Memory B cell (primary cell): Measurements from ENCODE around the gene SLC1A1.

ENCODE experiments used
- ATAC-seq: fragments of 150-1000 bp; cut with Tn5 transposase; 2 replicates; pipeline ENCODE4 v1.10.0; 2021; ENCODE audit warnings: low read depth, mild to moderate bottlenecking, moderate library complexity
- DNase-seq, 2 donors: peaks; one replicate each; pipeline ENCODE4 v3.0.0; 2022; ENCODE audit warnings: low spot score in 2 of 2
- H3K27ac Mint-ChIP-seq: one replicate; pipeline ENCODE4 v1.8.0; 2022; ENCODE audit warnings: mild to moderate bottlenecking, moderate library complexity, mixed read lengths
- H3K27me3 Mint-ChIP-seq: one replicate; pipeline ENCODE4 v1.8.0; 2022; ENCODE audit warnings: mixed read lengths
- H3K36me3 Mint-ChIP-seq: one replicate; pipeline ENCODE4 v1.8.0; 2022; ENCODE audit warnings: mild to moderate bottlenecking, mixed read lengths
- H3K4me1 Mint-ChIP-seq: one replicate; pipeline ENCODE4 v1.8.0; 2022; ENCODE audit warnings: mixed read lengths
- H3K4me3 Mint-ChIP-seq: one replicate; pipeline ENCODE4 v1.8.0; 2022; ENCODE audit warnings: mild to moderate bottlenecking, moderate library complexity, mixed read lengths
- H3K9me3 Mint-ChIP-seq: one replicate; pipeline ENCODE4 v1.8.0; 2022; ENCODE audit warnings: mixed read lengths

Gene SLC1A1

GRCh38 chr9:4489919-4490704 lies at the start of gene SLC1A1:
Gene SLC1A1 (plus strand): TSS chr9:4490468. CDS start chr9:4490680, 212 bp downstream.
- DNase-seq (no peak), ATAC-seq (peak; percentile 48)
- Mint-ChIP-seq H3K4me3 (peak within 1 kb of the TSS; percentile 77), H3K4me1 (peaks cover 10% of the 10 kb centered on the region), H3K9me3 (no peaks in the 10 kb centered on the region), H3K27me3 (peaks cover 9% of the 10 kb centered on the region), H3K36me3 (no peaks in the 10 kb centered on the region), H3K27ac (no peak within 1 kb of the TSS)

DNA sequence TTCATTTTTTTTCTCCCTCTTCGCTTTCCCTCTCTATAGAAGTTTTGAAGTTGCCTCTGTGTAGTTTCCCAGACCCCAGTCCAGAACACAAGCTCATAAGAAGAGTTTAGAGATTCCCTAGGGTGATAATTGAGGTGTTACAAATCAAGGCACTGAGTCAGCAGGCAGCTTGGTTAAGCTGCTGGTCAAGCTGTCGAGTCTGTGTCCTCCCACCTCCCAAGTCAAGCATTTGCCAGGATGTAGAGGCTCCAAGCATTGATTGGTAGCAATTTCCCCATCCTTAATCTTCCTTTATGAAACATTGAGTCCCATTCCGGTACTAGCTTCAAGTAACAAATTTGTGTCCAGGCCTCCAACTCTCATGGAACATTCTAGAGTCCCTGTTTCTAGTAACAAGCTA lies 47.5 kb upstream of the SLC1A1 start:
- Mint-ChIP-seq H3K4me3 (no peak overlapping the region), H3K36me3 (no peaks in the 10 kb centered on the region), H3K4me1 (no peaks in the 10 kb centered on the region), H3K9me3 (peaks cover 5% of the 10 kb centered on the region), H3K27ac (no peak overlapping the region), H3K27me3 (peaks cover 14% of the 10 kb centered on the region)
- DNase-seq (no peak), ATAC-seq (no peak)

DNA sequence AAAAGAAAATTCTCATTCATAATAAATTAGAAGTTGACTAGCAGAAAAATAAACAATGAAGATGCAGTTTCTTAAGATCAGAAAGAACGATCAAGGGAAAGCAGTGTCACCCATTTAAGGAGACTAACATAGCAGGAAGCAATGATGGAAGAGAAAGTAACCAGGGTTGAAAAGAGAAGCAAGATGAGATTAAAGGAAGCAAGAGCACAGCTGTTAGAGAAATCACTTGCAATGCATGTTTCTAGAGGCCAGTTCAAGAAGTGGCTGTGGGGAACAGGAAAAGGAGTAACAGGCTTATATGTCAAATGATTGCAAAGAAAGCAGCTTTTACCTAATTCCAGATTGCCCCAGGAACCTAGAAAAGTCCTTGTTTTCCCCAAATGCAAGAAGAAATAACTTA lies 46.8 kb upstream of the SLC1A1 start:
- no peaks in the 10 kb centered on the region for H3K36me3 Mint-ChIP-seq
- peaks cover 20% of the 10 kb centered on the region for H3K27me3 Mint-ChIP-seq
- ATAC-seq, result no peak
- H3K27ac Mint-ChIP-seq, result no peak overlapping the region
- H3K4me3 Mint-ChIP-seq, result no peak overlapping the region
- H3K4me1 Mint-ChIP-seq, result no peaks in the 10 kb centered on the region
- DNase-seq, result no peak
- H3K9me3 Mint-ChIP-seq, result peaks cover 7% of the 10 kb centered on the region

GRCh38 chr9:4461437-4461836 lies 28.8 kb upstream of the SLC1A1 start:
- Mint-ChIP-seq H3K4me1 (peaks cover 8% of the 10 kb centered on the region), H3K27me3 (peaks cover 13% of the 10 kb centered on the region), H3K4me3 (no peak overlapping the region), H3K9me3 (peaks cover 4% of the 10 kb centered on the region), H3K27ac (no peak overlapping the region), H3K36me3 (peaks cover 3% of the 10 kb centered on the region)
- no peak for DNase-seq
- ATAC-seq, result no peak

- H3K4me3 Mint-ChIP-seq, result no peak overlapping the region
- no peak overlapping the region for H3K27ac Mint-ChIP-seq
- DNase-seq, result no peak
- H3K27me3 Mint-ChIP-seq, result peaks cover 12% of the 10 kb centered on the region
- peaks cover 5% of the 10 kb centered on the region for H3K4me1 Mint-ChIP-seq
- H3K36me3 Mint-ChIP-seq, result peaks cover 3% of the 10 kb centered on the region
- ATAC-seq, result no peak
- H3K9me3 Mint-ChIP-seq, result peaks cover 4% of the 10 kb centered on the region
These were observed 26.4 kb upstream of the SLC1A1 start for GRCh38 chr9:4463824-4464223.

DNA sequence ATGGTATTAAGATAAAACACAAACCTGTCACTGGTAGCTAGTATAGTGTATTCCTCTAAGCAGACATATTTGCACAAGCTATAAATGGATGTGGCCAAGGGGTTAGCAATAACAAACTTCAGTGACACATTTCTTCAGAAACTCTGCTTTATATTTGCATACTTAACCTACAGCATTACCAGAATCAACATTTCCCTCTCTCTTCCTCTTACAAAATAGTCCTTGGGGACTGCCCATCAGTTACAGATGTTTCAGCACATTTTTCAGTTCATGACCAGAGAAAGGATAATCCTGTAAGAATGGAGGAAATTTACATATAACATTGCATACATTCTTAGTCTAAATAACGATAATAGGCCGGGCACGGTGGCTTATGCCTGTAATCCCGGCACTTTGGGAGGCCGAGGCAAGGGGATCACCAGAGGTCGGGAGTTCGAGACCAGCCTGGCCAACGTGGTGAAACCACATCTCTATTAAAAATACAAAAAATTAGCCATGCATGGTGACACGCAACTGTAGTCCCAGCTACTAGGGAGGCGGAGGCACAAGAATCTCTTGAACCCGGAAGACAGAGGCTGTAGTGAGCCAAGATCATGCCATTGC lies 25.3 kb upstream of the SLC1A1 start:
- ATAC-seq (peak; percentile 77), DNase-seq (no peak)
- Mint-ChIP-seq H3K36me3 (no peaks in the 10 kb centered on the region), H3K27ac (no peak overlapping the region), H3K4me1 (peaks cover 5% of the 10 kb centered on the region), H3K27me3 (peaks cover 7% of the 10 kb centered on the region), H3K4me3 (peak overlapping the region; percentile 37), H3K9me3 (peaks cover 5% of the 10 kb centered on the region)

GRCh38 chr9:4465910-4466309 lies 24.4 kb upstream of the SLC1A1 start:
- Mint-ChIP-seq H3K27me3 (peaks cover 7% of the 10 kb centered on the region), H3K27ac (no peak overlapping the region), H3K36me3 (no peaks in the 10 kb centered on the region), H3K9me3 (peaks cover 5% of the 10 kb centered on the region), H3K4me1 (peaks cover 5% of the 10 kb centered on the region), H3K4me3 (no peak overlapping the region)
- no peak for DNase-seq
- no peak for ATAC-seq

DNA sequence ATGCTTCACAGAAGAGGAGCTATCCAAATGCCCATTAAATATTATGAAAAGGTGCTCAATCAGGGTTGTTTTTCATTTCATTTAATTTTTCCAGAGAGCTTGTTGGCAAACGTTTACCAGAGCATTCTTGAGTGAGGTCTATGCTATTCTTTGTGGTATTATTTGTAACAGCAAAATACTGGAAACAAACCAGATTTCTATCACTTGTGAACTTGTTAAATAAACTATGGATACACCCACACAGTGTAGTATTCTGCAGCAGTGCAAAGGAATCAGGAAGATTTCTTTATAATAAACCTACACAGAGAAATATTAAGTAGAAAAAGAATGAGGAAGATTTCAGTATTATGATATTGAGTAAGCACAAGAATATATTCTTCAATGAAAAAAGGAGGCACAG lies 15.0 kb upstream of the SLC1A1 start:
- ATAC-seq, result no peak

GRCh38 chr9:4486176-4486575 lies 4.1 kb upstream of the SLC1A1 start:
- H3K4me1 Mint-ChIP-seq, result peaks cover 8% of the 10 kb centered on the region

More for the DNA sequence above, 15.0 kb upstream of the SLC1A1 start:
- peaks cover 7% of the 10 kb centered on the region for H3K9me3 Mint-ChIP-seq
- H3K4me3 Mint-ChIP-seq, result no peak overlapping the region
- DNase-seq, result no peak
- no peak overlapping the region for H3K27ac Mint-ChIP-seq
- no peaks in the 10 kb centered on the region for H3K36me3 Mint-ChIP-seq
- H3K4me1 Mint-ChIP-seq, result no peaks in the 10 kb centered on the region
- H3K27me3 Mint-ChIP-seq, result peaks cover 5% of the 10 kb centered on the region

DNA sequence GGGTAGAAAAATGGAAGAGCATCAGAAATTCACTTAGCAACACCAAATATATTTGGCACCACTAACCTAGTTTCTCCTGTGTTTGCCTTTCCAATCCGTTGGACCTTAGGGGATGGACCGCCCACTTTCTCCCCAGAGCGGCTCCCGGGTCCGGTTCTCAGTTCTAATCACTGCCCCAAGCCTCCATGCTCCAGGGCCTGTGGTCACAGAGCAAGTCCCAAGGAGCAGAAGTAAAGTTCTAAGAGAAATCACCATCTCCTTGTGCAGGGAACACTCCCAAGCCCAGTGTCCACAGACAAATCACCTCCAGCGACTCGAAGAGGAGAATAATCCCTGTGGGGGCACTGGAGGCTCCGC lies 728 bp upstream of the SLC1A1 start:
- H3K36me3 Mint-ChIP-seq, result no peaks in the 10 kb centered on the region
- H3K4me1 Mint-ChIP-seq, result peaks cover 10% of the 10 kb centered on the region
- H3K9me3 Mint-ChIP-seq, result no peaks in the 10 kb centered on the region
- H3K27ac Mint-ChIP-seq, result no peak overlapping the region
- DNase-seq, result no peak
- peak overlapping the region; percentile 77 for H3K4me3 Mint-ChIP-seq
- H3K27me3 Mint-ChIP-seq, result peaks cover 9% of the 10 kb centered on the region
- no peak for ATAC-seq

More at GRCh38 chr9:4486176-4486575, 4.1 kb upstream of the SLC1A1 start:
- H3K36me3 Mint-ChIP-seq, result no peaks in the 10 kb centered on the region
- no peak overlapping the region for H3K27ac Mint-ChIP-seq
- ATAC-seq (no peak), DNase-seq (no peak)
- H3K9me3 Mint-ChIP-seq, result no peaks in the 10 kb centered on the region
- H3K4me3 Mint-ChIP-seq, result no peak overlapping the region
- H3K27me3 Mint-ChIP-seq, result peaks cover 4% of the 10 kb centered on the region

GRCh38 chr9:4490705-4491625 lies 697 bp downstream of the SLC1A1 start:
- DNase-seq (no peak), ATAC-seq (no peak)
- Mint-ChIP-seq H3K27ac (no peak overlapping the region), H3K9me3 (no peaks in the 10 kb centered on the region), H3K27me3 (peaks cover 16% of the 10 kb centered on the region), H3K4me3 (peak overlapping the region; percentile 77), H3K4me1 (peaks cover 10% of the 10 kb centered on the region), H3K36me3 (no peaks in the 10 kb centered on the region)

- Mint-ChIP-seq H3K4me1 (peaks cover 7% of the 10 kb centered on the region), H3K36me3 (no peaks in the 10 kb centered on the region), H3K4me3 (peak overlapping the region; percentile 77), H3K27ac (no peak overlapping the region), H3K27me3 (peaks cover 15% of the 10 kb centered on the region), H3K9me3 (no peaks in the 10 kb centered on the region)
- DNase-seq, result no peak
- no peak for ATAC-seq
These were observed 1.3 kb downstream of the SLC1A1 start for GRCh38 chr9:4491626-4491975.

- Mint-ChIP-seq H3K36me3 (no peaks in the 10 kb centered on the region), H3K27ac (no peak overlapping the region), H3K4me3 (no peak overlapping the region), H3K4me1 (peaks cover 7% of the 10 kb centered on the region), H3K27me3 (peaks cover 14% of the 10 kb centered on the region), H3K9me3 (no peaks in the 10 kb centered on the region)
- ATAC-seq (no peak), DNase-seq (no peak)
These were observed 4.1 kb downstream of the SLC1A1 start for GRCh38 chr9:4494332-4494731.

DNA sequence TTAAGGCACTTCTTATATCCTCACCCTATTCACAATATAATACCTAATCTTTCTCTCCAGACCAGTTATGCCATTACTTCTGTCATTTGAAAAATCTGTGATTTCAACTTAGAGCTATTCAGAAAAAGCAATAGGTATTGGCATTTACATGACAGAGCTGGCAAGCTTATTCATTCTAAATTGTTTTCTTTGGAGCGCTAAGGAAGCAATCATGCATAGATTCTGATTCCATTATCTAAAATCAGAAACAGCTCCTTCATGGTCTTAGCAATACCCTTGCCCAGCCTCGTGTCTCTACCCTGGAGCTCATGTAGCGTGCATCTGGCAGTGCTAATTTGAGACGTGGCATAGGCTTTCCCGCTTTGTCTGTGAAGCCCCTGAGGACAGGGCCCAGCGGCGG lies 4.5 kb downstream of the SLC1A1 start:
- peaks cover 7% of the 10 kb centered on the region for H3K4me1 Mint-ChIP-seq
- no peaks in the 10 kb centered on the region for H3K36me3 Mint-ChIP-seq
- no peaks in the 10 kb centered on the region for H3K9me3 Mint-ChIP-seq
- ATAC-seq, result no peak
- no peak overlapping the region for H3K27ac Mint-ChIP-seq
- H3K27me3 Mint-ChIP-seq, result peaks cover 14% of the 10 kb centered on the region
- no peak overlapping the region for H3K4me3 Mint-ChIP-seq
- no peak for DNase-seq
